ENCODE data around the gene CDK14. TPM values are rescaled to one million over a fixed set of nuclear protein-coding genes. Genes with fewer than 3 reads are reported as not detected.

CDK14 gene
- total RNA-seq, 1 experiment from 2014 or later, result 57.9 TPM

DNA sequence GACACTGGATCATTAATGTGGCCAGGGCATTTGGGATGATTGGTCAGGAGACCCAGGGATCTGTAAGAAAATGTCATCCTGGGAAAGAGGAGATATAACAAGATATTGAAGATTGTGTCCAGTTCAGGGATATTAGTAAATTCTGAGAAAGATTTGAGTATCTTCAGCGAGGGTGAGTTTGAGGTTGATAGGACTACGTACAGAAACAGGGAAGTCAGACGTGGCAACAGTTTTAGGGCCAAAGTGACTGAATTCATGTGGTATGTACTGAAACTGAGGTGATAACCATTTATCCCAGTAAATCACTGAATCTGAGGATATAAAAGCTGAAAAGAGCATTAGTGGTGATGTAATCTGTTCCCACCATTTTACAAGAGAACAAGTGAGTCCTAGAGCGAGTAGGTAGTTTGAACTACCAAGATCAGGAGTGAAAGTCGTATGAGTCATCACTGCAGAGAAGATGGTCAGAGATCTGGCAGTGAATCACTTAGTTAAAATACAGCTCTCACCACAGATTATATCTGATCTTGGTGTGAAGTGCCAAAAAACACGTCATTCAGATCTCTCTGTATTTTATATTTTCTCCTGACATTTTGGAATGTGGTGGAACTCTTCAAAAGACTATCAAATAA lies 220.5 kb downstream of the CDK14 start:
- no peak for DNase-seq (ENCODE audit: low spot score)
- H3K9me3 Mint-ChIP-seq, result peaks cover 24% of the 10 kb centered on the region
- CTCF ChIA-PET, result no interaction called here
- POLR2A ChIA-PET, result no interaction called here
- TF ChIP-seq FOXK1 (CRISPR knock-in tag; IDR thresholded peaks at IDR 0.05) (no peak), E2F1 (CRISPR knock-in tag; IDR thresholded peaks at IDR 0.05) (no peak), USF2 (CRISPR knock-in tag; IDR thresholded peaks at IDR 0.05) (no peak), ELF4 (CRISPR knock-in tag; IDR thresholded peaks at IDR 0.05; ENCODE audit: low read depth) (no peak), OVOL2 (CRISPR knock-in tag; IDR thresholded peaks at IDR 0.05; ENCODE audit: borderline replicate concordance) (no peak), ZMAT4 (CRISPR knock-in tag; IDR thresholded peaks at IDR 0.05) (no peak), SMAD3 (CRISPR knock-in tag; IDR thresholded peaks at IDR 0.05; ENCODE audit: borderline replicate concordance) (no peak), MYBL2 (CRISPR knock-in tag; IDR thresholded peaks at IDR 0.05) (no peak)
- TF ChIP-seq, protein P1, sequence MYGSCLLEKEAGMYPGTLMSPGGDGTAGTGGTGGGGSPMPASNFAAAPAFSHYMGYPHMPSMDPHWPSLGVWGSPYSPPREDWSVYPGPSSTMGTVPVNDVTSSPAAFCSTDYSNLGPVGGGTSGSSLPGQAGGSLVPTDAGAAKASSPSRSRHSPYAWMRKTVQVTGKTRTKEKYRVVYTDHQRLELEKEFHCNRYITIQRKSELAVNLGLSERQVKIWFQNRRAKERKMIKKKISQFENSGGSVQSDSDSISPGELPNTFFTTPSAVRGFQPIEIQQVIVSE (CRISPR knock-in tag; IDR thresholded peaks at IDR 0.05; ENCODE audit: borderline replicate concordance), result no peak
- no peaks in the 10 kb centered on the region for H3K27me3 Mint-ChIP-seq (ENCODE audit: low read depth)
- H3K4me1 Mint-ChIP-seq, result peaks cover 18% of the 10 kb centered on the region
- no peak for ATAC-seq
- H3K27ac Mint-ChIP-seq, result peak overlapping the region; percentile 0; the same call in 1 of the 2 replicates
- no peak overlapping the region for H3K4me3 Mint-ChIP-seq
- peaks cover 20% of the 10 kb centered on the region for H3K36me3 Mint-ChIP-seq

DNA sequence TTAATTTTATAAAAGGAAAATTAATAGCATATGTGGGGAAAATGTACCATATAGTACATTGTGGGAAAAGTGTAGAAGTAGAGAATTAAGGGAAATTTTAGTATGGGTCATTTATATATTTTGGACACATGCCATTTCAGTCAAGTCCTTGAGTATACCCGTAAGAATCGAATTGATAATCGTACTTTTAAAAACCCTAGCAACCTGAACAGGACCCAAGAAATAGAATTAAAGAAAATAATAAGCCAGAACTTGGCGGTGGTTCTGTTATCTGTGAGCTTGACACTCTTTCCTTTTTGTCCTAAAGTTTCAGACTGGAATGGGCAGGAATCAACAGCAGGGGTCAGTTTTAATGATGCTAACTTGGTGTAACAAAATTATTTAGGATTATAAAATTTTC lies 221.0 kb downstream of the CDK14 start:
- TF ChIP-seq, protein P2, sequence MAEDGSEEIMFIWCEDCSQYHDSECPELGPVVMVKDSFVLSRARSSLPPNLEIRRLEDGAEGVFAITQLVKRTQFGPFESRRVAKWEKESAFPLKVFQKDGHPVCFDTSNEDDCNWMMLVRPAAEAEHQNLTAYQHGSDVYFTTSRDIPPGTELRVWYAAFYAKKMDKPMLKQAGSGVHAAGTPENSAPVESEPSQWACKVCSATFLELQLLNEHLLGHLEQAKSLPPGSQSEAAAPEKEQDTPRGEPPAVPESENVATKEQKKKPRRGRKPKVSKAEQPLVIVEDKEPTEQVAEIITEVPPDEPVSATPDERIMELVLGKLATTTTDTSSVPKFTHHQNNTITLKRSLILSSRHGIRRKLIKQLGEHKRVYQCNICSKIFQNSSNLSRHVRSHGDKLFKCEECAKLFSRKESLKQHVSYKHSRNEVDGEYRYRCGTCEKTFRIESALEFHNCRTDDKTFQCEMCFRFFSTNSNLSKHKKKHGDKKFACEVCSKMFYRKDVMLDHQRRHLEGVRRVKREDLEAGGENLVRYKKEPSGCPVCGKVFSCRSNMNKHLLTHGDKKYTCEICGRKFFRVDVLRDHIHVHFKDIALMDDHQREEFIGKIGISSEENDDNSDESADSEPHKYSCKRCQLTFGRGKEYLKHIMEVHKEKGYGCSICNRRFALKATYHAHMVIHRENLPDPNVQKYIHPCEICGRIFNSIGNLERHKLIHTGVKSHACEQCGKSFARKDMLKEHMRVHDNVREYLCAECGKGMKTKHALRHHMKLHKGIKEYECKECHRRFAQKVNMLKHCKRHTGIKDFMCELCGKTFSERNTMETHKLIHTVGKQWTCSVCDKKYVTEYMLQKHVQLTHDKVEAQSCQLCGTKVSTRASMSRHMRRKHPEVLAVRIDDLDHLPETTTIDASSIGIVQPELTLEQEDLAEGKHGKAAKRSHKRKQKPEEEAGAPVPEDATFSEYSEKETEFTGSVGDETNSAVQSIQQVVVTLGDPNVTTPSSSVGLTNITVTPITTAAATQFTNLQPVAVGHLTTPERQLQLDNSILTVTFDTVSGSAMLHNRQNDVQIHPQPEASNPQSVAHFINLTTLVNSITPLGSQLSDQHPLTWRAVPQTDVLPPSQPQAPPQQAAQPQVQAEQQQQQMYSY (CRISPR knock-in tag; IDR thresholded peaks at IDR 0.05), result no peak
- TF ChIP-seq ZNF671 (CRISPR knock-in tag; IDR thresholded peaks at IDR 0.05) (no peak), ESRRA (CRISPR knock-in tag; IDR thresholded peaks at IDR 0.05; ENCODE audit: borderline replicate concordance) (no peak), TP53 (CRISPR knock-in tag; IDR thresholded peaks at IDR 0.05) (no peak), GRHL2 (CRISPR knock-in tag; IDR thresholded peaks at IDR 0.05; ENCODE audit: insufficient replicate concordance, severe bottlenecking) (no peak), NFE2L1 (CRISPR knock-in tag; IDR thresholded peaks at IDR 0.05) (no peak), ZNF416 (CRISPR knock-in tag; IDR thresholded peaks at IDR 0.05) (no peak), ATF1 (CRISPR knock-in tag; IDR thresholded peaks at IDR 0.05) (no peak), ZNF232 (CRISPR knock-in tag; IDR thresholded peaks at IDR 0.05) (no peak), ZBTB21 (CRISPR knock-in tag; IDR thresholded peaks at IDR 0.05; ENCODE audit: borderline replicate concordance) (no peak), FOXJ3 (CRISPR knock-in tag; IDR thresholded peaks at IDR 0.05; ENCODE audit: borderline replicate concordance) (no peak), JUN (CRISPR knock-in tag; IDR thresholded peaks at IDR 0.05) (no peak)
- TF ChIP-seq, protein P3, sequence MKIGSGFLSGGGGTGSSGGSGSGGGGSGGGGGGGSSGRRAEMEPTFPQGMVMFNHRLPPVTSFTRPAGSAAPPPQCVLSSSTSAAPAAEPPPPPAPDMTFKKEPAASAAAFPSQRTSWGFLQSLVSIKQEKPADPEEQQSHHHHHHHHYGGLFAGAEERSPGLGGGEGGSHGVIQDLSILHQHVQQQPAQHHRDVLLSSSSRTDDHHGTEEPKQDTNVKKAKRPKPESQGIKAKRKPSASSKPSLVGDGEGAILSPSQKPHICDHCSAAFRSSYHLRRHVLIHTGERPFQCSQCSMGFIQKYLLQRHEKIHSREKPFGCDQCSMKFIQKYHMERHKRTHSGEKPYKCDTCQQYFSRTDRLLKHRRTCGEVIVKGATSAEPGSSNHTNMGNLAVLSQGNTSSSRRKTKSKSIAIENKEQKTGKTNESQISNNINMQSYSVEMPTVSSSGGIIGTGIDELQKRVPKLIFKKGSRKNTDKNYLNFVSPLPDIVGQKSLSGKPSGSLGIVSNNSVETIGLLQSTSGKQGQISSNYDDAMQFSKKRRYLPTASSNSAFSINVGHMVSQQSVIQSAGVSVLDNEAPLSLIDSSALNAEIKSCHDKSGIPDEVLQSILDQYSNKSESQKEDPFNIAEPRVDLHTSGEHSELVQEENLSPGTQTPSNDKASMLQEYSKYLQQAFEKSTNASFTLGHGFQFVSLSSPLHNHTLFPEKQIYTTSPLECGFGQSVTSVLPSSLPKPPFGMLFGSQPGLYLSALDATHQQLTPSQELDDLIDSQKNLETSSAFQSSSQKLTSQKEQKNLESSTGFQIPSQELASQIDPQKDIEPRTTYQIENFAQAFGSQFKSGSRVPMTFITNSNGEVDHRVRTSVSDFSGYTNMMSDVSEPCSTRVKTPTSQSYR (CRISPR knock-in tag; IDR thresholded peaks at IDR 0.05), result no peak
- H3K27me3 Mint-ChIP-seq (ENCODE audit: low read depth), result no peaks in the 10 kb centered on the region
- H3K36me3 Mint-ChIP-seq, result peaks cover 20% of the 10 kb centered on the region
- ChIA-PET POLR2A (no interaction called here), CTCF (interaction anchor here (1.0 to 1.3 kb wide), 2 partner anchors 109 to 362 kb away, joined by 3 read pairs; no protein-coding TSS in a partner anchor)
- peaks cover 24% of the 10 kb centered on the region for H3K9me3 Mint-ChIP-seq
- peaks cover 18% of the 10 kb centered on the region for H3K4me1 Mint-ChIP-seq
- ATAC-seq, result no peak
- H3K27ac Mint-ChIP-seq, result peak overlapping the region; percentile 79; the same call in 1 of the 2 replicates
- H3K4me3 Mint-ChIP-seq, result no peak overlapping the region
- no peak for DNase-seq (ENCODE audit: low spot score)
